Measurements from ENCODE around the gene COG1.

Gene COG1

DNA sequence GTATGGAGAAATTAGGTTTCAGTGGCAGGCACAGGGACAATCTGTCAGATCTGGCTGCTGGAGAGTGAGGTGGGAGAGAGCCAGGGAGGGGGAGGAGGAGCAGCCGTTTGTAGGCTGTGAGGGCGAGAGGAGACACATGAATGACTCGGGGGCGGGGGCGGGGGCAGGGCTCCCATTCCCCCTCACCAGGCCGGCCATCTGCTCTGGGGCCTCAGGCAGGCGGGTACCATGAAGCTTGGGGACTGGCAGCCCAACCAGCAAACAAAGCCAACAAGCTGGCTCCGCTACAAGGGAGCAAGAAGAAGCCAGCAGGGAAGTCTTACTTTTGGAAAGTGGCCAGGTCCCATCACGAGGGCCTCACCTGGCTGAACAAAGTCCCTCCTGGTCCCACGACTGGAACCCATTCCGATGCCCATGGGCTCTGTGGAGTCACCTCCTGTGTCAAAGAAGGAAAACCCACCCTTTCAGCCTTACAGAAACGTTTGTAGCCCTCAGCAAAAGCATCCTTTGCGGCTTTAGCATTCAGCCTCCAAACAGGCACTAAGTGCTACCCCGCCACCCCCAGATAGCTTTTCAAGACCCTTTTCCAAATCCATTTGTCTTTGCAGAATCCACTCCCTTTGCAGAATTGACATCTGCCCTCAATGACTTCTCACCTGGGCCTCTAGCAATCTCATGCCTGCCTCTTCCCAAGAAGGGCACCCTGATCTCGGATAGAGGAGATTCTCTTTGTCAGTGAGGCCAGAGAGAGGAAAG is 37.3 kb upstream of the COG1 start:
- TF ChIP-seq, protein P1, sequence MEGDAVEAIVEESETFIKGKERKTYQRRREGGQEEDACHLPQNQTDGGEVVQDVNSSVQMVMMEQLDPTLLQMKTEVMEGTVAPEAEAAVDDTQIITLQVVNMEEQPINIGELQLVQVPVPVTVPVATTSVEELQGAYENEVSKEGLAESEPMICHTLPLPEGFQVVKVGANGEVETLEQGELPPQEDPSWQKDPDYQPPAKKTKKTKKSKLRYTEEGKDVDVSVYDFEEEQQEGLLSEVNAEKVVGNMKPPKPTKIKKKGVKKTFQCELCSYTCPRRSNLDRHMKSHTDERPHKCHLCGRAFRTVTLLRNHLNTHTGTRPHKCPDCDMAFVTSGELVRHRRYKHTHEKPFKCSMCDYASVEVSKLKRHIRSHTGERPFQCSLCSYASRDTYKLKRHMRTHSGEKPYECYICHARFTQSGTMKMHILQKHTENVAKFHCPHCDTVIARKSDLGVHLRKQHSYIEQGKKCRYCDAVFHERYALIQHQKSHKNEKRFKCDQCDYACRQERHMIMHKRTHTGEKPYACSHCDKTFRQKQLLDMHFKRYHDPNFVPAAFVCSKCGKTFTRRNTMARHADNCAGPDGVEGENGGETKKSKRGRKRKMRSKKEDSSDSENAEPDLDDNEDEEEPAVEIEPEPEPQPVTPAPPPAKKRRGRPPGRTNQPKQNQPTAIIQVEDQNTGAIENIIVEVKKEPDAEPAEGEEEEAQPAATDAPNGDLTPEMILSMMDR (IDR thresholded peaks at IDR 0.05; ENCODE audit: low read depth, low read length) = no peak
- H3K4me3 ChIP-seq (replicated peaks in 1 of 2; ENCODE audit: low read depth in 2 of 2, low read length in 2 of 2) = no peak overlapping the region
- no peak for DNase-seq (ENCODE audit: low read depth in 2 of 2)

DNA sequence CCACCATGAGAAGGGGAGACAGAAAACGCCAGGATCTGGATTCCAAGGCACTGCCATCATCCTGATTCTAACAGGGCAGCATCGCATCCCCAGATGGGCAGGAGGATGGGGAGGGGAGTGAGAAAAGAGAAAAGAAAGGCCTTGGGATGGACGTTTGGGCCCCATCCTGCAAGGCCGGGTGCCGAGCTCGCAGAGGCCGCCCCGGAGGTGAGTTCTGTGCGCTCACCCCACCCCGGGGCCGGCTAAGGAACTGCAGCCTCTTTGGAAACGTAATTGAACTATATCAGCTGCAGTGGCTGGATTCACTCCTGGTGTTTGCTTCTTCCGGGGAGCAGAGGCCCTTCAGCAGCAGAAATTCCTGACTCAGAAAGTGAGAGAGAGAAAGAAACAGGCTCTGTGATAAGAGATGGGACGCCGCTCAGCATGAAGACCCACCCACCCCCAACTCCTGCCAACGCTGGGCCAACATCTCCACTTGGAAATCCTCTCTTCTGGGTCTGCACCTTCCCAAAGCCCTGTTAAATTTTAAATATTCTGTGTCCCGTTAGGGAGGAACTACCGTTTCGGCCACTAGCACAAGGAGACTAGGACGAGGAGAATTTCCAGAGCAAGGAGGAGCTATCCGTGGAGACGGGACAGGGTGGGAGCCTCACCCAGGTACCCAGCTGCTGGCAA is 36.6 kb upstream of the COG1 start:
- peak; percentile 69 to 74 for DNase-seq (ENCODE audit: low read depth in 2 of 2)
- TF ChIP-seq, protein P1 (IDR thresholded peaks at IDR 0.05; ENCODE audit: low read depth, low read length) = peak; percentile 92
- no peak overlapping the region for H3K4me3 ChIP-seq (replicated peaks in 1 of 2; ENCODE audit: low read depth in 2 of 2, low read length in 2 of 2)

DNA sequence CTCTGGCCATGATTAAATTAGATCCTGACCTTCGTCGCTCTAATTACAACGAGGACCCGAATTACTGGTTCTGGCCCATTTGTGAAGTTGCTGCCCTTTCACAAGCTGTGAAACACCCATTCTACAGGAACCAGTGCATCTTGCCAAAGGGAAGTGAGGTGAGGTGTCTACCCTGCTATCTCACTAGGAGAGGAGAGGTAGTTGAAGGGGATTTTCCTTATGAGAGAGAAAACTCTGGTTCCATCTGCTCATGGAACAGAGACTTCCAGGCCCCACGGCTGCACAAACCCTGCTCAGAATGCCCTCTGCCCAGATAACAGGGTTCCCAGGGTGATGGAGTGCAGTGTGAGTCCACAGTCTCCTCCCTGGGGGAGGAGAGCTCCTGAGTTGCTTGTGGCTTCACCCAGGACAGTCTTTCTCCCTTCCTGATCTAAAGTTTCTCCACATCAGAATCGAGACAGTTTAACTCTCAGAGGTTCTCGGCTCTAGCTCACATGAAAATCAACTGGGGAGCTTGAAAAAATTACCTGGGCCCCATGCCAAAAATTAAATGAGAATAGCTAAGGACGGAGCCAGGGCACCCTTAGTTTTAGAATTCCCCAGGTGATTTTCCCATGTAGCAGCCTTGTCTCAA is 35.9 kb upstream of the COG1 start:
- no peak overlapping the region for H3K4me3 ChIP-seq (replicated peaks in 1 of 2; ENCODE audit: low read depth in 2 of 2, low read length in 2 of 2)
- no peak for DNase-seq (ENCODE audit: low read depth in 2 of 2)
- TF ChIP-seq, protein P1 (IDR thresholded peaks at IDR 0.05; ENCODE audit: low read depth, low read length) = no peak

DNA sequence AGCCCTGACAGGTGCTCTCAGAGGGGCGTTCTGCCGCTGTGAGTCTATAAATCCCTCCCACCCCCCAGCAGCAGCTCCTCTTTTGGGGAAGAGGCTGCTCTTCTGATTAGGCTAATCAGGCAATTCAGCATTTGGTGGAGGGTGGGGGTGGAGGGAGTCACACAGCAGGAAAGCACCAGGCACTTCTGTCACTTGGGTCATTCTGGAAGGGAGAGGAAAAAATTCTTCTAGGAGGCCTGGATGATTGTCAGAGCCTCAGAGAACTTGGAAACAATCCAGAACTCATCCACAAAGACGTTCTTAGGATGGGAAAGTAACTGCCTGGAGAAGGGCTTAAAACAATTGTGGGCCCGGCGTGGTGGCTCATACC is 35.3 kb upstream of the COG1 start:
- H3K4me3 ChIP-seq (replicated peaks in 1 of 2; ENCODE audit: low read depth in 2 of 2, low read length in 2 of 2) = no peak overlapping the region
- no peak for DNase-seq (ENCODE audit: low read depth in 2 of 2)
- TF ChIP-seq, protein P1 (IDR thresholded peaks at IDR 0.05; ENCODE audit: low read depth, low read length) = no peak

DNA sequence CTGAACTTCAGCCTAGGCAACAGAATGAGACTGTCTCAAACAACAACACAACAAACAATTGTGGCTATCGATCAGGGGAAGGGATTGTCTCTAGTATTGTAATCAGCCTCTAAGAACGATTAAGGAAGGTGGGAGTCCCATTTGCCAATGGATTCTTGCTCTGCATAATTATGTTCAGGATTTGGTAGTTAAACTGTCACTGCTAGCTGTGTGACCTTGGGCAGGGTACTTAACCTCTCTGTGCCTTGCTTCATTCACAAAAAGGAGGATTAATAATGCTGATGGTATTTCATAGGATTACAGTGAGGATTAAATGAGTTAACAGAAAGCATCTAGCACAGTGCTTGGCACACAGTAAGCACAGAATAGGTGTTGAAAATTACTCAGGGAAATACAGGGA is 34.7 kb upstream of the COG1 start:
- TF ChIP-seq, protein P1 (IDR thresholded peaks at IDR 0.05; ENCODE audit: low read depth, low read length) = no peak
- no peak for DNase-seq (ENCODE audit: low read depth in 2 of 2)
- H3K4me3 ChIP-seq (replicated peaks in 1 of 2; ENCODE audit: low read depth in 2 of 2, low read length in 2 of 2) = no peak overlapping the region

DNA sequence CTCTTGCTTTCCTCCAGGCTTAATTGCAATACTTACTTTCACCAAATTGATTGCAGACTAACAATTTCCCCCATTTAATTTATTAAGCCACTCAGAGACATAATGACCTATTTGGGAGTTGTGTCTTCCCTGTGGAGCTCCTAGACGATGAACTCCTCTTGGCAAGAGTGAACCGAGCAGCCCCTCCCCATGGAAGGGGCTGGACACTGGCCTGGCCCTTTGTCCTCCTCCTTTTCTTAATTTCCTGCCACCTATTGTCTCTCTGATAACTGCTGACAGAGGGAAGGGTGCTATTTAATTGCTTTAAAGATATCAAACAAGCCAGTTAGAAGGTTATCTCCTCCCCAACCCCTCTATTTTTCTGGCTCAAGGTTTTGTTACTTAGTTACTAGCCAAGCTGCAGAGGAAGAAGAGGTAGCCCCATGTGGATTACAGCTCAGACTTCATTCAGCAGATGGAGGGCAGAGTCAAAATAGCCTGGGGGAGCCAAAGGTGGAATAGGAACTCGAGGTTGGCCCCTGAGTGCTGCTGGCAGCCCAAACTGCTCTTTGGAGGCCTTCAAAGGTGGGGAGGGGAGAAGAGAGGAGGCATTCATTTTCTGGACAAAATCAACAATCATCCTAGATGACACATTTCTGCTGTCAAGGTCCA is 31.8 kb upstream of the COG1 start:
- TF ChIP-seq, protein P1 (IDR thresholded peaks at IDR 0.05; ENCODE audit: low read depth, low read length) = no peak
- no peak for DNase-seq (ENCODE audit: low read depth in 2 of 2)
- no peak overlapping the region for H3K4me3 ChIP-seq (replicated peaks in 1 of 2; ENCODE audit: low read depth in 2 of 2, low read length in 2 of 2)

Data from cardiac fibroblast (primary cell).